ENCODE data around the gene ARFGAP3.
A peak's percentile ranks its signal among the peaks of the same experiment; 100 is the strongest.

Gene ARFGAP3

GRCh38 chr22:42772647-42773046, 84.4 kb downstream of the ARFGAP3 start:
- Histone ChIP-seq H3K4me1 (ENCODE audit: control extremely low read depth in 1 of 4, control insufficient read depth in 4 of 4, insufficient read depth in 4 of 4, low read length in 3 of 4) (peaks cover 0 to 9% (median 5%) of the 10 kb centered on the region in 4 experiments), H3K27me3 (replicated peaks in 2 of 5; ENCODE audit: control insufficient read depth in 4 of 5, insufficient read depth in 5 of 5, low read length in 4 of 5) (no peaks in the 10 kb centered on the region), H3K4me3 (ENCODE audit: control insufficient read depth in 1 of 7, extremely low read depth in 1 of 7, insufficient read depth in 4 of 7, low read depth in 2 of 7, low read length in 6 of 7) (no peak overlapping the region), H3K27ac (ENCODE audit: insufficient read depth in 1 of 2, low read depth in 1 of 2, low read length in 2 of 2, poor library complexity in 1 of 2, severe bottlenecking in 2 of 2) (no peak overlapping the region), H3K36me3 (ENCODE audit: control insufficient read depth in 4 of 4, insufficient read depth in 4 of 4, low read length in 3 of 4) (no peaks in the 10 kb centered on the region), H3K9me3 (ENCODE audit: control extremely low read depth in 1 of 5, control insufficient read depth in 4 of 5, insufficient read depth in 2 of 5, low read depth in 1 of 5, low read length in 4 of 5) (no peaks in the 10 kb centered on the region)
- ChIA-PET CTCF (no interaction called here), POLR2A (no interaction called here)
- WGBS (ENCODE audit: insufficient coverage): 89% methylated on average over 3 of the region's 3 CpGs
- DNase-seq: no peak

GRCh38 chr22:42770941-42771647, 86.0 kb downstream of the ARFGAP3 start:
- no peak for DNase-seq
- Histone ChIP-seq H3K36me3 (ENCODE audit: control insufficient read depth in 4 of 4, insufficient read depth in 4 of 4, low read length in 3 of 4) (no peaks in the 10 kb centered on the region), H3K4me3 (ENCODE audit: control insufficient read depth in 1 of 7, extremely low read depth in 1 of 7, insufficient read depth in 4 of 7, low read depth in 2 of 7, low read length in 6 of 7) (no peak overlapping the region), H3K9me3 (ENCODE audit: control extremely low read depth in 1 of 5, control insufficient read depth in 4 of 5, insufficient read depth in 2 of 5, low read depth in 1 of 5, low read length in 4 of 5) (no peaks in the 10 kb centered on the region), H3K4me1 (ENCODE audit: control extremely low read depth in 1 of 4, control insufficient read depth in 4 of 4, insufficient read depth in 4 of 4, low read length in 3 of 4) (peaks cover 0 to 14% (median 7%) of the 10 kb centered on the region in 4 experiments), H3K27me3 (replicated peaks in 2 of 5; ENCODE audit: control insufficient read depth in 4 of 5, insufficient read depth in 5 of 5, low read length in 4 of 5) (no peaks in the 10 kb centered on the region), H3K27ac (ENCODE audit: insufficient read depth in 1 of 2, low read depth in 1 of 2, low read length in 2 of 2, poor library complexity in 1 of 2, severe bottlenecking in 2 of 2) (no peak overlapping the region)
- ChIA-PET CTCF (interaction anchor here (1.1 kb wide), 1 partner anchor 8 kb away, joined by 3 read pairs; no protein-coding TSS in a partner anchor), POLR2A (no interaction called here)
- 99% methylated on average over 12 of the region's 15 CpGs for WGBS (ENCODE audit: insufficient coverage)

GRCh38 chr22:42770448-42770726, 86.7 kb downstream of the ARFGAP3 start:
- POLR2A ChIA-PET: interaction anchor here (0.8 kb wide), 1 partner anchor 47 kb away, joined by 6 read pairs; no protein-coding TSS in a partner anchor
- H3K27ac ChIP-seq (ENCODE audit: insufficient read depth in 1 of 2, low read depth in 1 of 2, low read length in 2 of 2, poor library complexity in 1 of 2, severe bottlenecking in 2 of 2): no peak overlapping the region

GRCh38 chr22:42769574-42770447, 87.3 kb downstream of the ARFGAP3 start:
- no peaks in the 10 kb centered on the region for H3K36me3 ChIP-seq (ENCODE audit: control insufficient read depth in 4 of 4, insufficient read depth in 4 of 4, low read length in 3 of 4)
- 77% methylated on average over 43 of the region's 50 CpGs for WGBS (ENCODE audit: insufficient coverage)
- H3K27ac ChIP-seq (ENCODE audit: insufficient read depth in 1 of 2, low read depth in 1 of 2, low read length in 2 of 2, poor library complexity in 1 of 2, severe bottlenecking in 2 of 2): no peak overlapping the region
- ChIA-PET CTCF (no interaction called here), POLR2A (interaction anchor here (0.8 kb wide), 1 partner anchor 46 kb away, joined by 6 read pairs; no protein-coding TSS in a partner anchor)
- H3K9me3 ChIP-seq (ENCODE audit: control extremely low read depth in 1 of 5, control insufficient read depth in 4 of 5, insufficient read depth in 2 of 5, low read depth in 1 of 5, low read length in 4 of 5): no peaks in the 10 kb centered on the region
- peak overlapping the region in 1 of 7 experiments; percentile 5 for H3K4me3 ChIP-seq (ENCODE audit: control insufficient read depth in 1 of 7, extremely low read depth in 1 of 7, insufficient read depth in 4 of 7, low read depth in 2 of 7, low read length in 6 of 7)
- H3K4me1 ChIP-seq (ENCODE audit: control extremely low read depth in 1 of 4, control insufficient read depth in 4 of 4, insufficient read depth in 4 of 4, low read length in 3 of 4): peaks cover 0 to 14% (median 7%) of the 10 kb centered on the region in 4 experiments
- H3K27me3 ChIP-seq (replicated peaks in 2 of 5; ENCODE audit: control insufficient read depth in 4 of 5, insufficient read depth in 5 of 5, low read length in 4 of 5): no peaks in the 10 kb centered on the region
- DNase-seq: no peak

More at GRCh38 chr22:42770448-42770726, 86.7 kb downstream of the ARFGAP3 start:
- Histone ChIP-seq H3K4me1 (ENCODE audit: control extremely low read depth in 1 of 4, control insufficient read depth in 4 of 4, insufficient read depth in 4 of 4, low read length in 3 of 4) (peaks cover 0 to 14% (median 7%) of the 10 kb centered on the region in 4 experiments), H3K36me3 (ENCODE audit: control insufficient read depth in 4 of 4, insufficient read depth in 4 of 4, low read length in 3 of 4) (no peaks in the 10 kb centered on the region), H3K4me3 (ENCODE audit: control insufficient read depth in 1 of 7, extremely low read depth in 1 of 7, insufficient read depth in 4 of 7, low read depth in 2 of 7, low read length in 6 of 7) (no peak overlapping the region), H3K9me3 (ENCODE audit: control extremely low read depth in 1 of 5, control insufficient read depth in 4 of 5, insufficient read depth in 2 of 5, low read depth in 1 of 5, low read length in 4 of 5) (no peaks in the 10 kb centered on the region), H3K27me3 (replicated peaks in 2 of 5; ENCODE audit: control insufficient read depth in 4 of 5, insufficient read depth in 5 of 5, low read length in 4 of 5) (no peaks in the 10 kb centered on the region)
- CTCF ChIA-PET: interaction anchor here (1.1 kb wide), 1 partner anchor 9 kb away, joined by 3 read pairs; no protein-coding TSS in a partner anchor
- 98% methylated on average over 4 of the region's 4 CpGs for WGBS (ENCODE audit: insufficient coverage)
- no peak for DNase-seq

GRCh38 chr22:42769238-42769573, 87.9 kb downstream of the ARFGAP3 start:
- no peaks in the 10 kb centered on the region for H3K36me3 ChIP-seq (ENCODE audit: control insufficient read depth in 4 of 4, insufficient read depth in 4 of 4, low read length in 3 of 4)
- H3K27me3 ChIP-seq (replicated peaks in 2 of 5; ENCODE audit: control insufficient read depth in 4 of 5, insufficient read depth in 5 of 5, low read length in 4 of 5): no peaks in the 10 kb centered on the region
- CTCF ChIA-PET: no interaction called here
- 98% methylated on average over 9 of the region's 11 CpGs for WGBS (ENCODE audit: insufficient coverage)
- POLR2A ChIA-PET: no interaction called here
- H3K9me3 ChIP-seq (ENCODE audit: control extremely low read depth in 1 of 5, control insufficient read depth in 4 of 5, insufficient read depth in 2 of 5, low read depth in 1 of 5, low read length in 4 of 5): no peaks in the 10 kb centered on the region
- no peak for DNase-seq
- H3K4me1 ChIP-seq (ENCODE audit: control extremely low read depth in 1 of 4, control insufficient read depth in 4 of 4, insufficient read depth in 4 of 4, low read length in 3 of 4): peaks cover 0 to 14% (median 7%) of the 10 kb centered on the region in 4 experiments
- no peak overlapping the region for H3K27ac ChIP-seq (ENCODE audit: insufficient read depth in 1 of 2, low read depth in 1 of 2, low read length in 2 of 2, poor library complexity in 1 of 2, severe bottlenecking in 2 of 2)
- no peak overlapping the region for H3K4me3 ChIP-seq (ENCODE audit: control insufficient read depth in 1 of 7, extremely low read depth in 1 of 7, insufficient read depth in 4 of 7, low read depth in 2 of 7, low read length in 6 of 7)

GRCh38 chr22:42768385-42769035, 88.6 kb downstream of the ARFGAP3 start:
- no peak overlapping the region for H3K27ac ChIP-seq (ENCODE audit: insufficient read depth in 1 of 2, low read depth in 1 of 2, low read length in 2 of 2, poor library complexity in 1 of 2, severe bottlenecking in 2 of 2)
- ChIA-PET CTCF (interaction anchor here (1.1 kb wide), 1 partner anchor 115 kb away, joined by 4 read pairs; no protein-coding TSS in a partner anchor), POLR2A (no interaction called here)
- H3K36me3 ChIP-seq (ENCODE audit: control insufficient read depth in 4 of 4, insufficient read depth in 4 of 4, low read length in 3 of 4): no peaks in the 10 kb centered on the region
- DNase-seq: no peak
- H3K27me3 ChIP-seq (replicated peaks in 2 of 5; ENCODE audit: control insufficient read depth in 4 of 5, insufficient read depth in 5 of 5, low read length in 4 of 5): no peaks in the 10 kb centered on the region
- WGBS (ENCODE audit: insufficient coverage): 100% methylated on average over 10 of the region's 22 CpGs
- no peak overlapping the region for H3K4me3 ChIP-seq (ENCODE audit: control insufficient read depth in 1 of 7, extremely low read depth in 1 of 7, insufficient read depth in 4 of 7, low read depth in 2 of 7, low read length in 6 of 7)
- peaks cover 0 to 14% (median 7%) of the 10 kb centered on the region in 4 experiments for H3K4me1 ChIP-seq (ENCODE audit: control extremely low read depth in 1 of 4, control insufficient read depth in 4 of 4, insufficient read depth in 4 of 4, low read length in 3 of 4)
- H3K9me3 ChIP-seq (ENCODE audit: control extremely low read depth in 1 of 5, control insufficient read depth in 4 of 5, insufficient read depth in 2 of 5, low read depth in 1 of 5, low read length in 4 of 5): no peaks in the 10 kb centered on the region

Data from common myeloid progenitor, CD34-positive (primary cell).